Stimulated activated CD4-positive, alpha-beta T cell treated with anti-CD3 and anti-CD28 coated beads, Interleukin-4, amount 100 ng/mL, for 4 hours (primary cell): Measurements from ENCODE around the gene UBE2H.

Experiments
- DNase-seq, 2 experiments: peaks; one replicate each; pipeline ENCODE4 v3.0.0-alpha.2; 2020

UBE2H gene

GRCh38 chr7:129782818-129783583 lies 169.8 kb downstream of the UBE2H start:
- peak in 1 of 2 experiments; percentile 21 for DNase-seq

GRCh38 chr7:129781928-129782817 lies 170.6 kb downstream of the UBE2H start:
- no peak for DNase-seq

- peak in 1 of 2 experiments; percentile 22 for DNase-seq
These were observed 171.5 kb downstream of the UBE2H start for GRCh38 chr7:129780974-129781927.
